PC-3 (cell line): ENCODE results near the gene AKAP7. TPM values are rescaled to one million over a fixed set of nuclear protein-coding genes. Genes with fewer than 3 reads are reported as not detected.

Experiments
- ATAC-seq: fragments of 200-7000 bp; cut with Tn5 transposase; 2 replicates; pipeline ENCODE4 v1.9.1; 2020; ENCODE audit warnings: mild to moderate bottlenecking, moderate library complexity
- BruUV-seq: library from RNA; stranded (reverse); fragments of 400-500 nt; replicated peaks from 2 replicates; lab custom pipeline; 2021; lab: Mats Ljungman, UMichigan
- CTCF ChIA-PET: fragments of 300-600 bp; sonication (Branson Sonifier 250); formaldehyde crosslinking; loops from one replicate; lab custom pipeline; 2022; ENCODE audit warnings: antibody characterized with exemption; lab: Charles Lee
- POLR2A ChIA-PET: fragments of 300-600 bp; sonication (Branson Sonifier 250); formaldehyde crosslinking; loops from one replicate; lab custom pipeline; 2022; ENCODE audit warnings: antibody characterized with exemption; ENCODE audit not compliant: unreplicated experiment; lab: Charles Lee
- DNase-seq: peaks from one replicate; pipeline ENCODE4 v3.0.0-alpha.2; 2015
- H2AFZ ChIP-seq: fragments of 300-600 bp; sonication (generic); 2 replicates; pipeline ENCODE4 v1.6.0; 2016; ENCODE audit warnings: antibody characterized with exemption, low read length
- H3F3A ChIP-seq: fragments of 300-600 bp; sonication (generic); one replicate; pipeline ENCODE4 v1.6.0; 2017; ENCODE audit warnings: antibody characterized with exemption, low read length, control low read depth, mild to moderate bottlenecking; ENCODE audit not compliant: unreplicated experiment
- H3K27ac ChIP-seq: fragments of 300-600 bp; sonication (generic); 2 replicates; pipeline ENCODE4 v1.5.1; 2016; ENCODE audit warnings: mild to moderate bottlenecking, low read length
- H3K27me3 ChIP-seq: fragments of 300-600 bp; sonication (generic); 2 replicates; pipeline ENCODE4 v1.6.1; 2016; ENCODE audit warnings: low read length, mixed read lengths
- H3K36me3 ChIP-seq: fragments of 300-600 bp; sonication (generic); 2 replicates; pipeline ENCODE4 v1.6.1; 2016; ENCODE audit warnings: low read depth, mixed run types, low read length, mixed read lengths
- H3K4me1 ChIP-seq: fragments of 300-600 bp; sonication (generic); 2 replicates; pipeline ENCODE4 v1.5.1; 2016; ENCODE audit warnings: low read length; ENCODE audit not compliant: insufficient read depth
- H3K4me2 ChIP-seq: fragments of 300-600 bp; sonication (generic); 2 replicates; pipeline ENCODE4 v1.6.0; 2016; ENCODE audit warnings: low read length
- H3K4me3 ChIP-seq: fragments of 300-600 bp; sonication (generic); 2 replicates; pipeline ENCODE4 v1.5.1; 2016; ENCODE audit warnings: mild to moderate bottlenecking, low read length, mixed read lengths
- H3K79me2 ChIP-seq: fragments of 300-600 bp; sonication (generic); 2 replicates; pipeline ENCODE4 v1.6.1; 2017; ENCODE audit warnings: low read length, mixed read lengths
- H3K9ac ChIP-seq: fragments of 300-600 bp; sonication (generic); 2 replicates; pipeline ENCODE4 v1.6.0; 2016; ENCODE audit warnings: mild to moderate bottlenecking, low read length
- H3K9me2 ChIP-seq: fragments of 300-600 bp; sonication (generic); replicated peaks from 2 replicates; pipeline ENCODE4 v1.6.1; 2016; ENCODE audit warnings: mixed run types, low read length, mixed read lengths
- H3K9me3 ChIP-seq: fragments of 300-600 bp; sonication (generic); 2 replicates; pipeline ENCODE4 v1.6.1; 2016; ENCODE audit warnings: low read length, mixed read lengths
- H4K20me1 ChIP-seq: fragments of 300-600 bp; sonication (generic); 2 replicates; pipeline ENCODE4 v1.6.1; 2016; ENCODE audit warnings: low read length, mixed read lengths
- EZH2 ChIP-seq: fragments of 300-600 bp; sonication (generic); IDR thresholded peaks from one replicate; pipeline ENCODE4 v1.6.1; 2017; ENCODE audit warnings: antibody characterized with exemption, mild to moderate bottlenecking, low read length; ENCODE audit not compliant: unreplicated experiment
- EZH2phosphoT487 ChIP-seq: fragments of 300-600 bp; sonication (generic); IDR thresholded peaks from 2 replicates; pipeline ENCODE4 v1.6.1; 2018; ENCODE audit warnings: mild to moderate bottlenecking, antibody characterized with exemption, low read length, borderline replicate concordance
- intact Hi-C: fragments of 100-400 bp; cut with micrococcal nuclease; formaldehyde crosslinking; loops from 2 replicates; pipeline ENCODE4 v1.9.0; 2023
- total RNA-seq: library from RNA; depleted of rRNA; stranded (reverse); fragments of >200 nt; gene quantifications from 2 replicates; pipeline ENCODE4 v1.2.3, GENCODE V29; 2014
- TF ChIP-seq, protein P1 (sequence below): fragments of 300-600 bp; sonication (generic); conservative IDR thresholded peaks from 2 replicates; pipeline ENCODE4 v1.5.1; 2017; ENCODE audit warnings: antibody characterized with exemption, low read depth, mild to moderate bottlenecking, low read length

Gene AKAP7
- total RNA-seq, 1 experiment from 2014 or later: 3.6 TPM

DNA sequence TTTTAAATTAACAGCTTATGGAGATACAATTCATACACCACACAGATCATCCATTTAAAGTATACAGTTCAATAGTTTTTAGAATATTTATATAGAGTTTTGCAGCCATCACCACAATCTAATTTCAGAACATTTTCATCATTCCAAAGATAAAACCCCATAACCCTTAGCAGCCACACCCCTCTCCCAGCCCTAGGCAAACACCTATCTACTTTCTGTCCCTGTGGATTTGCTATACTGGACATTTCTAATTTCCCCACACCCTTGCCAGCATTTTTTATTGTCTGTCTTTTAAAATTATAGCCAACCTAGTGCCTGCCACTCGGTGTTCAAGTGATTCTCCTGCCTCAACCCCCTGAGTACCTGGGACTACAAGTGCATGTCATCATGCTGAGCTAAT is 23.0 kb upstream of the AKAP7 start:
- Histone ChIP-seq H3K9me2 (no peaks in the 10 kb centered on the region), H2AFZ (no peak overlapping the region), H3F3A (no peaks in the 10 kb centered on the region), H3K27ac (no peak overlapping the region), H3K4me2 (no peak overlapping the region), H3K36me3 (no peaks in the 10 kb centered on the region), H3K4me3 (no peak overlapping the region), H3K9ac (no peak overlapping the region), H3K79me2 (no peaks in the 10 kb centered on the region), H4K20me1 (no peaks in the 10 kb centered on the region), H3K4me1 (no peaks in the 10 kb centered on the region), H3K27me3 (no peaks in the 10 kb centered on the region), H3K9me3 (no peaks in the 10 kb centered on the region)
- ChIA-PET CTCF (no interaction called here), POLR2A (interaction anchor here (0.6 kb wide), 1 partner anchor 221 kb away, joined by 3 read pairs; no protein-coding TSS in a partner anchor)
- TF ChIP-seq EZH2phosphoT487 (no peak), EZH2 (no peak)
- TF ChIP-seq, protein P1, sequence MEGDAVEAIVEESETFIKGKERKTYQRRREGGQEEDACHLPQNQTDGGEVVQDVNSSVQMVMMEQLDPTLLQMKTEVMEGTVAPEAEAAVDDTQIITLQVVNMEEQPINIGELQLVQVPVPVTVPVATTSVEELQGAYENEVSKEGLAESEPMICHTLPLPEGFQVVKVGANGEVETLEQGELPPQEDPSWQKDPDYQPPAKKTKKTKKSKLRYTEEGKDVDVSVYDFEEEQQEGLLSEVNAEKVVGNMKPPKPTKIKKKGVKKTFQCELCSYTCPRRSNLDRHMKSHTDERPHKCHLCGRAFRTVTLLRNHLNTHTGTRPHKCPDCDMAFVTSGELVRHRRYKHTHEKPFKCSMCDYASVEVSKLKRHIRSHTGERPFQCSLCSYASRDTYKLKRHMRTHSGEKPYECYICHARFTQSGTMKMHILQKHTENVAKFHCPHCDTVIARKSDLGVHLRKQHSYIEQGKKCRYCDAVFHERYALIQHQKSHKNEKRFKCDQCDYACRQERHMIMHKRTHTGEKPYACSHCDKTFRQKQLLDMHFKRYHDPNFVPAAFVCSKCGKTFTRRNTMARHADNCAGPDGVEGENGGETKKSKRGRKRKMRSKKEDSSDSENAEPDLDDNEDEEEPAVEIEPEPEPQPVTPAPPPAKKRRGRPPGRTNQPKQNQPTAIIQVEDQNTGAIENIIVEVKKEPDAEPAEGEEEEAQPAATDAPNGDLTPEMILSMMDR: no peak
- DNase-seq (no peak), ATAC-seq (peak; percentile 46; the same call in 1 of the 2 replicates)
- BruUV-seq: no TSS peak
- intact Hi-C loops: no loop called here

- Histone ChIP-seq H3K9me3 (no peaks in the 10 kb centered on the region), H3K9ac (no peak overlapping the region), H3K4me1 (no peaks in the 10 kb centered on the region), H3K4me2 (no peak overlapping the region), H3K27ac (no peak overlapping the region), H3K36me3 (no peaks in the 10 kb centered on the region), H3K9me2 (no peaks in the 10 kb centered on the region), H3K4me3 (no peak overlapping the region), H2AFZ (no peak overlapping the region), H3K27me3 (no peaks in the 10 kb centered on the region), H4K20me1 (no peaks in the 10 kb centered on the region), H3F3A (no peaks in the 10 kb centered on the region), H3K79me2 (no peaks in the 10 kb centered on the region)
- TF ChIP-seq, protein P1: no peak
- TF ChIP-seq EZH2 (no peak), EZH2phosphoT487 (no peak)
- ATAC-seq (no peak), DNase-seq (no peak)
- ChIA-PET CTCF (interaction anchor here (2.0 kb wide), 1 partner anchor 231 kb away, joined by 9 read pairs; no protein-coding TSS in a partner anchor), POLR2A (interaction anchor here (0.6 kb wide), 1 partner anchor 49 kb away, joined by 4 read pairs; no protein-coding TSS in a partner anchor)
- no TSS peak for BruUV-seq
- intact Hi-C loops: loop anchor here (1.0 kb wide), 2 partner anchors 53 to 230 kb away; no protein-coding TSS in a partner anchor
These were observed 19.6 kb upstream of the AKAP7 start for GRCh38 chr6:131115651-131116050.

GRCh38 chr6:131116321-131116720 is 18.9 kb upstream of the AKAP7 start:
- no peak overlapping the region for H3K27ac ChIP-seq
- no peak overlapping the region for H3K4me3 ChIP-seq
- intact Hi-C loops: loop anchor here (1.0 kb wide), 2 partner anchors 54 to 231 kb away; no protein-coding TSS in a partner anchor
- no peaks in the 10 kb centered on the region for H4K20me1 ChIP-seq
- H3K36me3 ChIP-seq: no peaks in the 10 kb centered on the region
- no peaks in the 10 kb centered on the region for H3K4me1 ChIP-seq
- H3K9me3 ChIP-seq: no peaks in the 10 kb centered on the region
- H2AFZ ChIP-seq: no peak overlapping the region
- H3K4me2 ChIP-seq: no peak overlapping the region
- no peaks in the 10 kb centered on the region for H3K9me2 ChIP-seq
- no peaks in the 10 kb centered on the region for H3K79me2 ChIP-seq
- DNase-seq (no peak), ATAC-seq (no peak)
- POLR2A ChIA-PET: interaction anchor here (0.6 kb wide), 1 partner anchor 49 kb away, joined by 4 read pairs; no protein-coding TSS in a partner anchor
- H3K9ac ChIP-seq: no peak overlapping the region
- no peaks in the 10 kb centered on the region for H3K27me3 ChIP-seq
- no peaks in the 10 kb centered on the region for H3F3A ChIP-seq
- TF ChIP-seq EZH2phosphoT487 (no peak), EZH2 (no peak)
- TF ChIP-seq, protein P1: no peak
- CTCF ChIA-PET: interaction anchor here (2.0 kb wide), 1 partner anchor 231 kb away, joined by 9 read pairs; no protein-coding TSS in a partner anchor
- no TSS peak for BruUV-seq
